ENCODE results near the gene JUND. TPM values are rescaled to one million over a fixed set of nuclear protein-coding genes. Genes with fewer than 3 reads are reported as not detected.

Gene JUND
- polyA plus RNA-seq, 1 of the 3 experiments (the other 2 are of a cell fraction): 115 TPM

- H3K4me3 ChIP-seq (ENCODE audit: low read depth in 2 of 2, low read length in 1 of 2): no peak overlapping the region
- no peak overlapping the region for H3K27ac ChIP-seq (ENCODE audit: low read depth in 2 of 2, low read length in 1 of 2)
- no peak overlapping the region for H3K4me2 ChIP-seq
- CTCF ChIA-PET: interaction anchor here (1.3 to 1.5 kb wide), 2 partner anchors 18 to 19 kb away, joined by 4 to 5 read pairs; no protein-coding TSS in a partner anchor
- no peaks in the 10 kb centered on the region for H3K36me3 ChIP-seq (replicated peaks in 1 of 2; ENCODE audit: control insufficient read depth in 1 of 2, insufficient read depth in 2 of 2, low read length in 1 of 2)
- no peaks in the 10 kb centered on the region for H3K27me3 ChIP-seq (ENCODE audit: insufficient read depth)
- H3K9me2 ChIP-seq: no peaks in the 10 kb centered on the region
- H3K9ac ChIP-seq: no peak overlapping the region
- no peak for TF ChIP-seq NRF1 (IDR thresholded peaks at IDR 0.05; ENCODE audit: low read depth, low read length)
- TF ChIP-seq TCF12 (IDR thresholded peaks at IDR 0.05): 0 out of 2 replicates have a peak, but pooled peaks have one; percentile 11
- TF ChIP-seq EZH2phosphoT487 (IDR thresholded peaks at IDR 0.05; ENCODE audit: borderline replicate concordance, low read depth): no peak
- TF ChIP-seq MAX (IDR thresholded peaks at IDR 0.05; ENCODE audit: low read depth): peak; percentile 83
- TF ChIP-seq CTCF (IDR thresholded peaks at IDR 0.05): no peak
- peak; percentile 37; the same call in 1 of the 2 replicates for TF ChIP-seq GATA2 (CRISPR knock-in tag; IDR thresholded peaks at IDR 0.05)
- TF ChIP-seq POLR2AphosphoS5 (IDR thresholded peaks at IDR 0.05; ENCODE audit: low read depth, low read length): no peak
- TF ChIP-seq YY1 (IDR thresholded peaks at IDR 0.05; ENCODE audit: low read depth): no peak
- no peak for TF ChIP-seq GABPA (IDR thresholded peaks at IDR 0.05; ENCODE audit: low read depth)
- TF ChIP-seq MXI1 (IDR thresholded peaks at IDR 0.05; ENCODE audit: low read depth, low read length): peak; percentile 42; the same call in 1 of the 2 replicates
- H3K9me3 ChIP-seq: no peaks in the 10 kb centered on the region
- 62% methylated on average over 4 of the region's 4 CpGs for whole genome bisulfite sequencing (ENCODE audit: low lambda C conversion rate)
- POLR2A ChIA-PET: interaction anchor here (0.9 to 1.6 kb wide), 2 partner anchors 17 to 25 kb away, joined by 3 to 14 read pairs; partner anchors contain the start of gene JUND
- H3K4me1 ChIP-seq (ENCODE audit: control insufficient read depth in 1 of 2, insufficient read depth in 2 of 2, low read depth in 1 of 2, low read length in 1 of 2): peaks cover 18 to 19% of the 10 kb centered on the region in 2 experiments; a peak in 1 of 4 replicates
- no peak for DNase-seq
- H3F3A ChIP-seq (replicated peaks; ENCODE audit: insufficient read depth): peaks cover 31% of the 10 kb centered on the region
- H2AFZ ChIP-seq (ENCODE audit: low read depth): 0 out of 2 replicates have a peak overlapping the region, but pooled peaks have one; percentile 59
- H4K20me1 ChIP-seq (ENCODE audit: insufficient read depth): no peaks in the 10 kb centered on the region
- H3K79me2 ChIP-seq (ENCODE audit: insufficient read depth): no peaks in the 10 kb centered on the region
Measured at GRCh38 chr19:18297308-18297707, 15.9 kb upstream of the JUND start.

GRCh38 chr19:18295034-18295451 lies 13.6 kb upstream of the JUND start:
- H3K4me3 ChIP-seq (ENCODE audit: low read depth in 2 of 2, low read length in 1 of 2): no peak overlapping the region
- DNase-seq: no peak
- H3K27ac ChIP-seq (ENCODE audit: low read depth in 2 of 2, low read length in 1 of 2): peak overlapping the region in 1 of 2 experiments; percentile 11; a peak in 1 of 4 replicates
- H3F3A ChIP-seq (replicated peaks; ENCODE audit: insufficient read depth): peaks cover 36% of the 10 kb centered on the region
- H3K4me1 ChIP-seq (ENCODE audit: control insufficient read depth in 1 of 2, insufficient read depth in 2 of 2, low read depth in 1 of 2, low read length in 1 of 2): peaks cover 17 to 24% of the 10 kb centered on the region in 2 experiments; a peak in 2 of 4 replicates
- no peak overlapping the region for H2AFZ ChIP-seq (ENCODE audit: low read depth)
- H3K36me3 ChIP-seq (replicated peaks in 1 of 2; ENCODE audit: control insufficient read depth in 1 of 2, insufficient read depth in 2 of 2, low read length in 1 of 2): no peaks in the 10 kb centered on the region
- H3K4me2 ChIP-seq: no peak overlapping the region
- H3K79me2 ChIP-seq (ENCODE audit: insufficient read depth): no peaks in the 10 kb centered on the region
- ChIA-PET CTCF (interaction anchor here (1.9 kb wide), 1 partner anchor 23 kb away, joined by 9 read pairs; no protein-coding TSS in a partner anchor), POLR2A (interaction anchor here (0.6 kb wide), 1 partner anchor 14 kb away, joined by 3 read pairs; the partner anchor contains the start of gene JUND)
- H3K9ac ChIP-seq: no peak overlapping the region
- 88% methylated on average over 4 of the region's 4 CpGs for WGBS (ENCODE audit: low lambda C conversion rate)
- H3K9me3 ChIP-seq: no peaks in the 10 kb centered on the region
- H4K20me1 ChIP-seq (ENCODE audit: insufficient read depth): no peaks in the 10 kb centered on the region
- H3K9me2 ChIP-seq: no peaks in the 10 kb centered on the region
- H3K27me3 ChIP-seq (ENCODE audit: insufficient read depth): no peaks in the 10 kb centered on the region
- TF ChIP-seq TEAD4 (IDR thresholded peaks at IDR 0.05; ENCODE audit: borderline replicate concordance, insufficient read depth): no peak
- no peak for TF ChIP-seq FOXJ3 (CRISPR knock-in tag; IDR thresholded peaks at IDR 0.05)
- no peak for TF ChIP-seq RFX5 (IDR thresholded peaks at IDR 0.05; ENCODE audit: low read length)
- no peak for TF ChIP-seq IRF3 (IDR thresholded peaks at IDR 0.05; ENCODE audit: low read depth, low read length)
- no peak for TF ChIP-seq USF2 (IDR thresholded peaks at IDR 0.05; ENCODE audit: borderline replicate concordance, low read depth, low read length)
- TF ChIP-seq CHD2 (IDR thresholded peaks at IDR 0.05; ENCODE audit: low read length, partially characterized antibody): no peak
- no peak for TF ChIP-seq YY1 (IDR thresholded peaks at IDR 0.05; ENCODE audit: low read depth)
- TF ChIP-seq TAF1 (IDR thresholded peaks at IDR 0.05; ENCODE audit: borderline replicate concordance, low read depth, low read length): no peak
- TF ChIP-seq TCF12 (IDR thresholded peaks at IDR 0.05): no peak
- no peak for TF ChIP-seq ELF1 (IDR thresholded peaks at IDR 0.05)
- no peak for TF ChIP-seq RCOR1 (IDR thresholded peaks at IDR 0.05; ENCODE audit: low read length)
- TF ChIP-seq GATA2 (CRISPR knock-in tag; IDR thresholded peaks at IDR 0.05): no peak
- no peak for TF ChIP-seq RXRA (IDR thresholded peaks at IDR 0.05; ENCODE audit: borderline replicate concordance, low read depth)
- TF ChIP-seq NRF1 (IDR thresholded peaks at IDR 0.05; ENCODE audit: low read depth, low read length): no peak
- TF ChIP-seq SIN3A (IDR thresholded peaks at IDR 0.05; ENCODE audit: borderline replicate concordance, low read depth, low read length): no peak
- TF ChIP-seq RAD21 (IDR thresholded peaks at IDR 0.05; ENCODE audit: low read length): no peak
